ENCODE measurements around the gene SLC39A11. TPM values are rescaled to one million over a fixed set of nuclear protein-coding genes. Genes with fewer than 3 reads are reported as not detected.

SLC39A11 gene
- total RNA-seq, 4 donors from 2014 or later: 45.2 to 59.5 (median 49.2) TPM

GRCh38 chr17:72967977-72968585 is 124.4 kb downstream of the SLC39A11 start:
- Histone ChIP-seq H3K36me3 (no peaks in the 10 kb centered on the region), H3K27me3 (no peaks in the 10 kb centered on the region), H3K4me1 (no peaks in the 10 kb centered on the region), H3K27ac (no peak overlapping the region), H3K9me3 (no peaks in the 10 kb centered on the region), H3K4me3 (no peak overlapping the region)
- 86% methylated on average over 5 of the region's 5 CpGs for WGBS
- no peak for DNase-seq (ENCODE audit: low spot score in 2 of 2)
- TF ChIP-seq, protein P1, sequence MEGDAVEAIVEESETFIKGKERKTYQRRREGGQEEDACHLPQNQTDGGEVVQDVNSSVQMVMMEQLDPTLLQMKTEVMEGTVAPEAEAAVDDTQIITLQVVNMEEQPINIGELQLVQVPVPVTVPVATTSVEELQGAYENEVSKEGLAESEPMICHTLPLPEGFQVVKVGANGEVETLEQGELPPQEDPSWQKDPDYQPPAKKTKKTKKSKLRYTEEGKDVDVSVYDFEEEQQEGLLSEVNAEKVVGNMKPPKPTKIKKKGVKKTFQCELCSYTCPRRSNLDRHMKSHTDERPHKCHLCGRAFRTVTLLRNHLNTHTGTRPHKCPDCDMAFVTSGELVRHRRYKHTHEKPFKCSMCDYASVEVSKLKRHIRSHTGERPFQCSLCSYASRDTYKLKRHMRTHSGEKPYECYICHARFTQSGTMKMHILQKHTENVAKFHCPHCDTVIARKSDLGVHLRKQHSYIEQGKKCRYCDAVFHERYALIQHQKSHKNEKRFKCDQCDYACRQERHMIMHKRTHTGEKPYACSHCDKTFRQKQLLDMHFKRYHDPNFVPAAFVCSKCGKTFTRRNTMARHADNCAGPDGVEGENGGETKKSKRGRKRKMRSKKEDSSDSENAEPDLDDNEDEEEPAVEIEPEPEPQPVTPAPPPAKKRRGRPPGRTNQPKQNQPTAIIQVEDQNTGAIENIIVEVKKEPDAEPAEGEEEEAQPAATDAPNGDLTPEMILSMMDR (IDR thresholded peaks at IDR 0.05): no peak
- no peak for TF ChIP-seq POLR2AphosphoS5 (IDR thresholded peaks at IDR 0.05)
- TF ChIP-seq EP300 (IDR thresholded peaks at IDR 0.05): no peak
- no peak for TF ChIP-seq POLR2A (IDR thresholded peaks at IDR 0.05)

- TF ChIP-seq POLR2AphosphoS5 (IDR thresholded peaks at IDR 0.05) (no peak), EP300 (IDR thresholded peaks at IDR 0.05) (no peak), POLR2A (IDR thresholded peaks at IDR 0.05) (no peak)
- TF ChIP-seq, protein P1 (IDR thresholded peaks at IDR 0.05): no peak
- 63% methylated on average over 8 of the region's 8 CpGs for WGBS
- no peak for DNase-seq (ENCODE audit: low spot score in 2 of 2)
- Histone ChIP-seq H3K27me3 (no peaks in the 10 kb centered on the region), H3K4me1 (no peaks in the 10 kb centered on the region), H3K4me3 (no peak overlapping the region), H3K36me3 (no peaks in the 10 kb centered on the region), H3K27ac (no peak overlapping the region), H3K9me3 (no peaks in the 10 kb centered on the region)
These were observed 125.1 kb downstream of the SLC39A11 start for GRCh38 chr17:72967277-72967970.

- Histone ChIP-seq H3K4me3 (no peak overlapping the region), H3K27ac (no peak overlapping the region), H3K27me3 (no peaks in the 10 kb centered on the region), H3K36me3 (no peaks in the 10 kb centered on the region), H3K9me3 (no peaks in the 10 kb centered on the region), H3K4me1 (no peaks in the 10 kb centered on the region)
- no peak for DNase-seq (ENCODE audit: low spot score in 2 of 2)
- TF ChIP-seq POLR2A (IDR thresholded peaks at IDR 0.05) (no peak), EP300 (IDR thresholded peaks at IDR 0.05) (no peak), POLR2AphosphoS5 (IDR thresholded peaks at IDR 0.05) (no peak)
- TF ChIP-seq, protein P1 (IDR thresholded peaks at IDR 0.05): no peak
- 85% methylated on average over 3 of the region's 3 CpGs for WGBS
These were observed 130.4 kb downstream of the SLC39A11 start for GRCh38 chr17:72962106-72962505.

GRCh38 chr17:72955391-72956140 is 136.9 kb downstream of the SLC39A11 start:
- WGBS: 97% methylated on average over 20 of the region's 20 CpGs

GRCh38 chr17:72954579-72954978 is 137.9 kb downstream of the SLC39A11 start:
- no peaks in the 10 kb centered on the region for H3K9me3 ChIP-seq
- H3K36me3 ChIP-seq: no peaks in the 10 kb centered on the region
- DNase-seq (ENCODE audit: low spot score in 2 of 2): no peak
- H3K4me3 ChIP-seq: no peak overlapping the region
- no peak for TF ChIP-seq EP300 (IDR thresholded peaks at IDR 0.05)
- no peak for TF ChIP-seq POLR2A (IDR thresholded peaks at IDR 0.05)
- TF ChIP-seq, protein P1 (IDR thresholded peaks at IDR 0.05): no peak
- no peak for TF ChIP-seq POLR2AphosphoS5 (IDR thresholded peaks at IDR 0.05)
- H3K4me1 ChIP-seq: no peaks in the 10 kb centered on the region
- H3K27me3 ChIP-seq: no peaks in the 10 kb centered on the region
- 90% methylated on average over 8 of the region's 8 CpGs for WGBS
- no peak overlapping the region for H3K27ac ChIP-seq

More at GRCh38 chr17:72955391-72956140, 136.9 kb downstream of the SLC39A11 start:
- TF ChIP-seq POLR2AphosphoS5 (IDR thresholded peaks at IDR 0.05) (no peak), EP300 (IDR thresholded peaks at IDR 0.05) (no peak)
- Histone ChIP-seq H3K27me3 (no peaks in the 10 kb centered on the region), H3K36me3 (no peaks in the 10 kb centered on the region), H3K9me3 (no peaks in the 10 kb centered on the region), H3K27ac (no peak overlapping the region), H3K4me1 (no peaks in the 10 kb centered on the region), H3K4me3 (no peak overlapping the region)
- no peak for DNase-seq (ENCODE audit: low spot score in 2 of 2)
